Mucosa of stomach (tissue), 1 donor: ENCODE data around the gene SH3BGRL3.
A peak's percentile ranks its signal among the peaks of the same experiment; 100 is the strongest.
"Not testable (repeated sequence)": the region's sequence is repeated elsewhere in the genome, so short reads cannot be mapped to it uniquely, and the experiment has no call there.

Experiments used
- H3K27me3 ChIP-seq: one replicate; pipeline ENCODE4 v1.7.0; 2013; ENCODE audit warnings: mild to moderate bottlenecking, low read length; ENCODE audit not compliant: control insufficient read depth, insufficient read depth
- H3K36me3 ChIP-seq: one replicate; pipeline ENCODE4 v1.7.0; 2013; ENCODE audit warnings: low read length; ENCODE audit not compliant: control insufficient read depth, insufficient read depth
- H3K4me1 ChIP-seq: one replicate; pipeline ENCODE4 v1.7.0; 2013; ENCODE audit warnings: mild to moderate bottlenecking, low read length; ENCODE audit not compliant: control insufficient read depth, insufficient read depth
- H3K4me3 ChIP-seq: one replicate; pipeline ENCODE4 v1.7.0; 2013; ENCODE audit warnings: low read length
- H3K9ac ChIP-seq: one replicate; pipeline ENCODE4 v1.7.0; 2013; ENCODE audit warnings: mild to moderate bottlenecking, low read length, moderate library complexity
- H3K9me3 ChIP-seq: one replicate; pipeline ENCODE4 v1.7.0; 2013; ENCODE audit warnings: mild to moderate bottlenecking, low read length, moderate library complexity; ENCODE audit not compliant: control insufficient read depth
- donor health status: Pancreatic carcinoma.

The SH3BGRL3 gene

GRCh38 chr1:26296340-26297056 is 16.6 kb downstream of the SH3BGRL3 start:
- Histone ChIP-seq H3K9me3 (no peaks in the 10 kb centered on the region), H3K4me3 (no peak overlapping the region), H3K27me3 (no peaks in the 10 kb centered on the region), H3K36me3 (no peaks in the 10 kb centered on the region), H3K4me1 (no peaks in the 10 kb centered on the region), H3K9ac (no peak overlapping the region)

GRCh38 chr1:26297057-26297790 is 17.3 kb downstream of the SH3BGRL3 start:
- Histone ChIP-seq H3K4me1 (no peaks in the 10 kb centered on the region), H3K9ac (no peak overlapping the region), H3K9me3 (no peaks in the 10 kb centered on the region), H3K27me3 (no peaks in the 10 kb centered on the region), H3K36me3 (no peaks in the 10 kb centered on the region), H3K4me3 (no peak overlapping the region)

GRCh38 chr1:26297791-26298124 is 17.9 kb downstream of the SH3BGRL3 start:
- H3K4me3 ChIP-seq = no peak overlapping the region
- H3K9ac ChIP-seq = no peak overlapping the region
- no peaks in the 10 kb centered on the region for H3K36me3 ChIP-seq
- no peaks in the 10 kb centered on the region for H3K9me3 ChIP-seq
- no peaks in the 10 kb centered on the region for H3K4me1 ChIP-seq
- no peaks in the 10 kb centered on the region for H3K27me3 ChIP-seq

- Histone ChIP-seq H3K36me3 (no peaks in the 10 kb centered on the region), H3K27me3 (no peaks in the 10 kb centered on the region), H3K9me3 (no peaks in the 10 kb centered on the region), H3K4me1 (peaks cover 2% of the 10 kb centered on the region), H3K4me3 (no peak overlapping the region), H3K9ac (no peak overlapping the region)
Measured at GRCh38 chr1:26300578-26301275, 20.8 kb downstream of the SH3BGRL3 start.

GRCh38 chr1:26302733-26303405 is 23.0 kb downstream of the SH3BGRL3 start:
- Histone ChIP-seq H3K36me3 (no peaks in the 10 kb centered on the region), H3K9me3 (no peaks in the 10 kb centered on the region), H3K27me3 (no peaks in the 10 kb centered on the region), H3K4me3 (no peak overlapping the region), H3K9ac (no peak overlapping the region), H3K4me1 (peaks cover 11% of the 10 kb centered on the region)

GRCh38 chr1:26305667-26306289 is 25.9 kb downstream of the SH3BGRL3 start:
- Histone ChIP-seq H3K4me1 (peaks cover 11% of the 10 kb centered on the region), H3K36me3 (no peaks in the 10 kb centered on the region), H3K27me3 (no peaks in the 10 kb centered on the region), H3K4me3 (peak overlapping the region; percentile 77), H3K9me3 (no peaks in the 10 kb centered on the region), H3K9ac (peak overlapping the region; percentile 73)

- H3K4me1 ChIP-seq = peaks cover 11% of the 10 kb centered on the region
- no peaks in the 10 kb centered on the region for H3K9me3 ChIP-seq
- peak within 1 kb of the TSS; percentile 77 for H3K4me3 ChIP-seq
- no peaks in the 10 kb centered on the region for H3K27me3 ChIP-seq
- H3K36me3 ChIP-seq = no peaks in the 10 kb centered on the region
- peak within 1 kb of the TSS; percentile 73 for H3K9ac ChIP-seq
Measured at GRCh38 chr1:26306290-26307229, 26.7 kb downstream of the SH3BGRL3 start, which contains the start of gene UBXN11. Gene UBXN11, minus strand, starts transcription at chr1:26306636. Its CDS starts 3,753 bp downstream, at chr1:26302883.

GRCh38 chr1:26307363-26307781 is 27.5 kb downstream of the SH3BGRL3 start:
- Histone ChIP-seq H3K36me3 (no peaks in the 10 kb centered on the region), H3K9ac (peak overlapping the region; percentile 51), H3K4me1 (peaks cover 11% of the 10 kb centered on the region)

GRCh38 chr1:26307966-26308899 is 28.3 kb downstream of the SH3BGRL3 start:
- not testable (repeated sequence) for H3K36me3 ChIP-seq, H3K9ac ChIP-seq, H3K4me3 ChIP-seq, H3K27me3 ChIP-seq, H3K9me3 ChIP-seq
- peaks cover 11% of the 10 kb centered on the region for H3K4me1 ChIP-seq

More at GRCh38 chr1:26307363-26307781, 27.5 kb downstream of the SH3BGRL3 start:
- no peaks in the 10 kb centered on the region for H3K9me3 ChIP-seq
- no peaks in the 10 kb centered on the region for H3K27me3 ChIP-seq
- H3K4me3 ChIP-seq = no peak overlapping the region

GRCh38 chr1:26314501-26314900 is 34.6 kb downstream of the SH3BGRL3 start:
- no peaks in the 10 kb centered on the region for H3K27me3 ChIP-seq
- H3K4me3 ChIP-seq = no peak overlapping the region
- peaks cover 5% of the 10 kb centered on the region for H3K4me1 ChIP-seq
- H3K9me3 ChIP-seq = no peaks in the 10 kb centered on the region
- no peak overlapping the region for H3K9ac ChIP-seq
- no peaks in the 10 kb centered on the region for H3K36me3 ChIP-seq
